A549 (cell line): ENCODE measurements around the gene GINS3. TPM values are rescaled to one million over a fixed set of nuclear protein-coding genes. Genes with fewer than 3 reads are reported as not detected.

ENCODE experiments used
- ATAC-seq, 2 experiments: fragments of 200-7000 bp in 1 of 2; fragments of >200 bp in 1 of 2; cut with Nextera tagmentation in 1 of 2; cut with Tn5 transposase in 1 of 2; 3 replicates each; pipeline versions ENCODE4 v1.8.0 to v1.9.1; 2018 to 2020; ENCODE audit warnings: mild to moderate bottlenecking in 1 of 2, moderate library complexity in 1 of 2
- CTCF ChIA-PET: fragments of 300-600 bp; sonication (Branson Sonifier 250); formaldehyde crosslinking; extraction: SDS; loops from one replicate; lab custom pipeline; 2021; ENCODE audit warnings: antibody characterized with exemption, inconsistent platforms; lab: Yijun Ruan, JAX
- POLR2A ChIA-PET: fragments of 350-600 bp; formaldehyde crosslinking; extraction: SDS; loops from one replicate; lab custom pipeline; 2021; ENCODE audit warnings: antibody characterized with exemption, inconsistent platforms; lab: Yijun Ruan, JAX
- DNase-seq, 2 experiments: peaks; one replicate each; pipeline versions ENCODE4 v3.0.0 to v3.0.0-alpha.2; 2011 to 2016; ENCODE audit warnings: low read depth in 1 of 2, low spot score in 1 of 2
- FAIRE-seq: peaks from 2 replicates; lab custom pipeline; 2011; peaks lifted over from hg19 to GRCh38; lab: Jason Lieb, UNC
- H3K27ac ChIP-seq, 2 experiments: fragments of >200 bp; sonication (Bioruptor Twin); formaldehyde crosslinking; 3 replicates each; pipeline ENCODE4 v1.5.1; 2016 to 2017
- H3K4me1 ChIP-seq: fragments of >200 bp; sonication (Bioruptor Twin); formaldehyde crosslinking; 3 replicates; pipeline ENCODE4 v1.6.1; 2016
- H3K4me2 ChIP-seq: fragments of >200 bp; sonication (Bioruptor Twin); formaldehyde crosslinking; 3 replicates; pipeline ENCODE4 v1.6.1; 2016
- H3K4me3 ChIP-seq: fragments of >200 bp; sonication (Bioruptor Twin); formaldehyde crosslinking; 3 replicates; pipeline ENCODE4 v1.5.1; 2016
- H3K9me3 ChIP-seq: fragments of >200 bp; sonication (Bioruptor Twin); formaldehyde crosslinking; 3 replicates; pipeline ENCODE4 v1.6.1; 2016
- BCL3 ChIP-seq: fragments of >200 bp; sonication (Bioruptor Twin); formaldehyde crosslinking; IDR thresholded peaks from 3 replicates; pipeline ENCODE4 v1.6.1; 2016
- CBX2 ChIP-seq: fragments of 200-600 bp; sonication (generic); IDR thresholded peaks from 2 replicates; pipeline ENCODE4 v1.6.1; 2016; ENCODE audit warnings: low read depth, mild to moderate bottlenecking, borderline replicate concordance
- CBX8 ChIP-seq: fragments of 200-600 bp; sonication (generic); IDR thresholded peaks from 2 replicates; pipeline ENCODE4 v1.6.1; 2016
- CEBPB ChIP-seq, 2 experiments: fragments of >200 bp in 1 of 2; sonication (Bioruptor Twin) in 1 of 2; formaldehyde crosslinking in 1 of 2; IDR thresholded peaks; 2 replicates each; pipeline ENCODE4 v1.6.1; 2012 to 2016
- CHD2 ChIP-seq: fragments of 150-350 bp; IDR thresholded peaks from 2 replicates; pipeline ENCODE4 v1.6.1; 2014; ENCODE audit warnings: low read length; ENCODE audit not compliant: partially characterized antibody
- CTCF ChIP-seq: fragments of >200 bp; sonication (Bioruptor Twin); formaldehyde crosslinking; IDR thresholded peaks from 3 replicates; pipeline ENCODE4 v1.5.1; 2016
- EHF ChIP-seq: fragments of 250-450 bp; sonication (Bioruptor Pico); IDR thresholded peaks from 2 replicates; pipeline ENCODE4 v1.5.0; 2020; ENCODE audit warnings: mild to moderate bottlenecking
- EP300 ChIP-seq, 2 experiments: fragments of >200 bp; sonication (Bioruptor Twin); formaldehyde crosslinking; IDR thresholded peaks; 2 replicates in 1 of 2; 3 replicates in 1 of 2; pipeline ENCODE4 v1.6.1; 2016 to 2017
- ESRRA ChIP-seq: fragments of 150-350 bp; IDR thresholded peaks from 2 replicates; pipeline ENCODE4 v1.6.1; 2014; ENCODE audit warnings: mild to moderate bottlenecking, low read length, borderline replicate concordance
- GATA3 ChIP-seq: IDR thresholded peaks from 2 replicates; pipeline ENCODE4 v1.6.1; 2012; ENCODE audit warnings: borderline replicate concordance
- HOXB5 ChIP-seq: fragments of 250-450 bp; sonication (Bioruptor Pico); IDR thresholded peaks from 2 replicates; pipeline ENCODE4 v1.5.0; 2020; ENCODE audit warnings: mild to moderate bottlenecking, moderate library complexity
- JUN ChIP-seq, 2 experiments: fragments of >200 bp; sonication (Bioruptor Twin); formaldehyde crosslinking; IDR thresholded peaks; 2 replicates in 1 of 2; 3 replicates in 1 of 2; pipeline ENCODE4 v1.6.1; 2016 to 2017
- JUNB ChIP-seq: fragments of >200 bp; sonication (Bioruptor Twin); formaldehyde crosslinking; IDR thresholded peaks from 2 replicates; pipeline ENCODE4 v1.6.1; 2016
- KDM5A ChIP-seq: fragments of 200-600 bp; sonication (generic); IDR thresholded peaks from 2 replicates; pipeline ENCODE4 v1.6.1; 2016; ENCODE audit warnings: antibody characterized with exemption, mild to moderate bottlenecking
- MAX ChIP-seq: IDR thresholded peaks from 2 replicates; pipeline ENCODE4 v1.6.1; 2012
- MAZ ChIP-seq: fragments of 150-350 bp; IDR thresholded peaks from 2 replicates; pipeline ENCODE4 v1.6.1; 2014; ENCODE audit warnings: antibody characterized with exemption, low read depth, low read length, borderline replicate concordance
- MYC ChIP-seq: IDR thresholded peaks from 2 replicates; pipeline ENCODE4 v1.6.1; 2012; ENCODE audit warnings: mild to moderate bottlenecking, inconsistent platforms, low read length, improper control_type of control experiment, borderline replicate concordance
- NFE2L2 ChIP-seq: fragments of 150-350 bp; conservative IDR thresholded peaks from 2 replicates; pipeline ENCODE4 v1.6.1; 2014; ENCODE audit warnings: low read length
- NPAS2 ChIP-seq: fragments of 250-450 bp; sonication (Bioruptor Pico); IDR thresholded peaks from 2 replicates; pipeline ENCODE4 v1.8.0; 2022; ENCODE audit warnings: mild to moderate bottlenecking, moderate library complexity, borderline replicate concordance
- RAD21 ChIP-seq, 2 experiments: fragments of >200 bp in 1 of 2; sonication (Bioruptor Twin) in 1 of 2; formaldehyde crosslinking in 1 of 2; IDR thresholded peaks in 1 of 2; conservative IDR thresholded peaks in 1 of 2; 2 replicates in 1 of 2; 3 replicates in 1 of 2; pipeline ENCODE4 v1.6.1; 2012 to 2018; ENCODE audit warnings: inconsistent platforms in 1 of 2
- RARB ChIP-seq: fragments of 250-450 bp; sonication (Bioruptor Pico); IDR thresholded peaks from 2 replicates; pipeline ENCODE4 v1.8.0; 2021; ENCODE audit warnings: mild to moderate bottlenecking, moderate library complexity
- RCOR1 ChIP-seq: fragments of 150-350 bp; IDR thresholded peaks from 2 replicates; pipeline ENCODE4 v1.6.1; 2014; ENCODE audit warnings: antibody characterized with exemption, low read length, low read depth
- REST ChIP-seq: fragments of 200-600 bp; sonication (generic); IDR thresholded peaks from 2 replicates; pipeline ENCODE4 v1.6.1; 2016; ENCODE audit warnings: antibody characterized with exemption, mild to moderate bottlenecking, moderate library complexity
- SREBF2 ChIP-seq: fragments of 450-650 bp; IDR thresholded peaks from 2 replicates; pipeline ENCODE4 v1.6.1; 2014; ENCODE audit warnings: mild to moderate bottlenecking, moderate library complexity
- ZC3H11A ChIP-seq: fragments of 450-650 bp; IDR thresholded peaks from 2 replicates; pipeline ENCODE4 v1.6.1; 2014; ENCODE audit warnings: antibody characterized with exemption, mild to moderate bottlenecking
- ZNF302 ChIP-seq: fragments of 250-450 bp; sonication (Bioruptor Pico); IDR thresholded peaks from 2 replicates; pipeline ENCODE4 v1.9.0; 2021; ENCODE audit warnings: inconsistent platforms, mild to moderate bottlenecking, moderate library complexity
- ZSCAN20 ChIP-seq: fragments of 250-450 bp; sonication (Bioruptor Pico); IDR thresholded peaks from 2 replicates; pipeline ENCODE4 v1.8.0; 2022; ENCODE audit warnings: mild to moderate bottlenecking, moderate library complexity
- WGBS: methylation state at CpG from one replicate; pipeline ENCODE4 v1.1.6; 2017; ENCODE audit errors: missing lambda C conversion rate; 5-methylcytosine and 5-hydroxymethylcytosine counted together
- polyA plus RNA-seq, 4 experiments: library from polyadenylated mRNA; depleted of rRNA in 3 of 4; stranded (reverse); fragments of >200 nt; fragmentation: RNase III in 1 of 4; extraction: RNeasy Plus Mini Kit Qiagen cat#74134 plus additional on column Dnase treatment in 1 of 4; gene quantifications; 2 replicates in 3 of 4; 3 replicates in 1 of 4; pipeline ENCODE4 v1.2.3, GENCODE V29; 2011 to 2017

GINS3 gene
- polyA plus RNA-seq, 2 of the 4 experiments (the other 2 are of a cell fraction): 19.7 to 21.0 TPM

GRCh38 chr16:58425756-58426494, 33.7 kb downstream of the GINS3 start:
- Histone ChIP-seq H3K4me1 (no peaks in the 10 kb centered on the region), H3K4me2 (no peak overlapping the region), H3K4me3 (no peak overlapping the region), H3K27ac (no peak overlapping the region), H3K9me3 (no peaks in the 10 kb centered on the region)
- ATAC-seq (no peak), DNase-seq (no peak), FAIRE-seq (no peak)
- CTCF ChIA-PET: interaction anchor here (1.1 to 1.4 kb wide), 2 partner anchors 38 to 61 kb away, joined by 3 to 5 read pairs; no protein-coding TSS in a partner anchor
- POLR2A ChIA-PET: no interaction called here
- no peak for TF ChIP-seq CEBPB (IDR thresholded peaks at IDR 0.05)
- TF ChIP-seq CBX2: no peak
- TF ChIP-seq EHF (CRISPR knock-in tag): no peak
- no peak for TF ChIP-seq EP300 (IDR thresholded peaks at IDR 0.05)
- no peak for TF ChIP-seq MYC
- TF ChIP-seq SREBF2: no peak
- no peak for TF ChIP-seq ESRRA
- TF ChIP-seq BCL3: no peak
- TF ChIP-seq HOXB5 (CRISPR knock-in tag): no peak
- no peak for TF ChIP-seq RARB (CRISPR knock-in tag)
- no peak for TF ChIP-seq MAX
- no peak for TF ChIP-seq ZSCAN20
- no peak for TF ChIP-seq CTCF
- no peak for TF ChIP-seq CHD2
- 75% methylated on average over 10 of the region's 10 CpGs for WGBS

- POLR2A ChIA-PET: interaction anchor here (0.6 kb wide), 1 partner anchor 20 kb away, joined by 3 read pairs; no protein-coding TSS in a partner anchor
- FAIRE-seq: no peak
- ATAC-seq: no peak
These were observed 34.7 kb downstream of the GINS3 start for GRCh38 chr16:58426966-58427365.

More at GRCh38 chr16:58426966-58427365, 34.7 kb downstream of the GINS3 start:
- Histone ChIP-seq H3K9me3 (no peaks in the 10 kb centered on the region), H3K4me2 (no peak overlapping the region), H3K4me3 (no peak overlapping the region), H3K4me1 (no peaks in the 10 kb centered on the region), H3K27ac (no peak overlapping the region)
- 69% methylated on average over 2 of the region's 2 CpGs for WGBS
- no peak for TF ChIP-seq SREBF2
- no peak for TF ChIP-seq NFE2L2
- no peak for TF ChIP-seq JUNB
- no peak for TF ChIP-seq NPAS2
- TF ChIP-seq ZSCAN20: no peak
- TF ChIP-seq REST: no peak
- no peak for TF ChIP-seq GATA3
- TF ChIP-seq HOXB5 (CRISPR knock-in tag): no peak
- TF ChIP-seq RAD21 (conservative IDR thresholded peaks at IDR 0.05 in 1 of 2, IDR thresholded peaks at IDR 0.05 in 1 of 2): no peak
- TF ChIP-seq ZNF302 (CRISPR knock-in tag): no peak
- TF ChIP-seq JUN (IDR thresholded peaks at IDR 0.05): no peak
- TF ChIP-seq ESRRA: no peak
- TF ChIP-seq RCOR1: no peak
- no peak for TF ChIP-seq CBX8
- TF ChIP-seq KDM5A: no peak
- TF ChIP-seq MAZ: no peak
- TF ChIP-seq ZC3H11A: no peak
- no peak for DNase-seq
- CTCF ChIA-PET: interaction anchor here (1.1 kb wide), 1 partner anchor 61 kb away, joined by 6 read pairs; no protein-coding TSS in a partner anchor
